22Rv1 (cell line): Measurements from ENCODE around the gene VRTN.

ENCODE experiments used
- ZFX ChIP-seq: fragments of 450-650 bp; IDR thresholded peaks from 2 replicates; pipeline ENCODE4 v1.6.1; 2017; ENCODE audit warnings: antibody characterized with exemption, borderline replicate concordance
- TF ChIP-seq, protein P1 (sequence below): fragments of 450-650 bp; IDR thresholded peaks from 2 replicates; pipeline ENCODE4 v1.5.1; 2017; ENCODE audit warnings: mild to moderate bottlenecking

DNA sequence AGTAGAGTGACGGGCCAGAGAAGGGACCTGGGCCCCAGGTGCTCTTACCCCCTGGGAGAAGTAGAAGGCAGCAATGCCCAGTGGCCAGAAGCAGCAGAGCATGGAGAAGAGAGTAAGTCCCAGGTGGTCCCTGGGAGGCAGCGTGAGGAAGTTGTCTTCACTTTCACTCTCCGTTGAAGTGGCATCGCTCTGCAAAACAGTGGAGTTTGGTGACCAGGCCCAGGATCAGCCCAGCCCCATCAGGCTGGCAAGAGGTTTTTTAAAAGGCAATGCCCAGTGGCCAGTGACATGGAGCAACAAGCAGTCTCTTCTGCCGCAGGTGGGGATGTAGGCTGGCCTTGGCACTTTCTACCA is 59.5 kb downstream of the VRTN start:
- TF ChIP-seq, protein P1, sequence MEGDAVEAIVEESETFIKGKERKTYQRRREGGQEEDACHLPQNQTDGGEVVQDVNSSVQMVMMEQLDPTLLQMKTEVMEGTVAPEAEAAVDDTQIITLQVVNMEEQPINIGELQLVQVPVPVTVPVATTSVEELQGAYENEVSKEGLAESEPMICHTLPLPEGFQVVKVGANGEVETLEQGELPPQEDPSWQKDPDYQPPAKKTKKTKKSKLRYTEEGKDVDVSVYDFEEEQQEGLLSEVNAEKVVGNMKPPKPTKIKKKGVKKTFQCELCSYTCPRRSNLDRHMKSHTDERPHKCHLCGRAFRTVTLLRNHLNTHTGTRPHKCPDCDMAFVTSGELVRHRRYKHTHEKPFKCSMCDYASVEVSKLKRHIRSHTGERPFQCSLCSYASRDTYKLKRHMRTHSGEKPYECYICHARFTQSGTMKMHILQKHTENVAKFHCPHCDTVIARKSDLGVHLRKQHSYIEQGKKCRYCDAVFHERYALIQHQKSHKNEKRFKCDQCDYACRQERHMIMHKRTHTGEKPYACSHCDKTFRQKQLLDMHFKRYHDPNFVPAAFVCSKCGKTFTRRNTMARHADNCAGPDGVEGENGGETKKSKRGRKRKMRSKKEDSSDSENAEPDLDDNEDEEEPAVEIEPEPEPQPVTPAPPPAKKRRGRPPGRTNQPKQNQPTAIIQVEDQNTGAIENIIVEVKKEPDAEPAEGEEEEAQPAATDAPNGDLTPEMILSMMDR, result no peak
- TF ChIP-seq ZFX, result no peak
